Measurements from ENCODE around the gene LCNL1.

The LCNL1 gene

GRCh38 chr9:136941231-136942111 is 41.3 kb upstream of the LCNL1 start:
- Histone ChIP-seq H2AFZ (ENCODE audit: low read depth, low read length) (no peak overlapping the region), H3K79me1 (replicated peaks; ENCODE audit: low read length, poor library complexity, severe bottlenecking) (peaks cover 34% of the 10 kb centered on the region), H4K91ac (ENCODE audit: low read length) (peak overlapping the region; percentile 47), H3K4ac (ENCODE audit: low read depth in 1 of 2, low read length in 2 of 2) (no peak overlapping the region), H3K4me2 (ENCODE audit: low read length, poor library complexity, severe bottlenecking) (no peak overlapping the region), H3K18ac (ENCODE audit: low read depth in 1 of 2, low read length in 2 of 2) (no peak overlapping the region), H3K4me3 (ENCODE audit: insufficient read depth in 1 of 2, low read depth in 1 of 2, low read length in 2 of 2) (no peak overlapping the region), H3K27ac (ENCODE audit: low read length, poor library complexity, severe bottlenecking) (no peak overlapping the region), H3K9me3 (ENCODE audit: control insufficient read depth, low read length) (no peaks in the 10 kb centered on the region), H3K23ac (ENCODE audit: low read length in 2 of 2) (no peak overlapping the region), H3K36me3 (ENCODE audit: control insufficient read depth in 1 of 2, insufficient read depth in 2 of 2, low read depth in 1 of 2, low read length in 2 of 2) (peaks cover 41 to 59% of the 10 kb centered on the region in 2 experiments), H2AK5ac (ENCODE audit: low read length, severe bottlenecking) (no peak overlapping the region), H2BK5ac (ENCODE audit: low read depth, low read length, poor library complexity, severe bottlenecking) (no peak overlapping the region), H2BK120ac (ENCODE audit: low read depth, low read length) (no peak overlapping the region), H2BK12ac (ENCODE audit: low read length in 2 of 2) (no peak overlapping the region), H4K8ac (ENCODE audit: low read length) (peak overlapping the region; percentile 27), H3K4me1 (ENCODE audit: control insufficient read depth, insufficient read depth, low read depth, low read length) (peaks cover 23% of the 10 kb centered on the region), H3K27me3 (ENCODE audit: control insufficient read depth in 1 of 2, insufficient read depth in 1 of 2, low read length in 2 of 2) (no peaks in the 10 kb centered on the region), H3K9ac (ENCODE audit: low read length) (no peak overlapping the region), H3K14ac (ENCODE audit: low read length in 2 of 2) (no peak overlapping the region), H2BK15ac (ENCODE audit: low read depth, poor library complexity, severe bottlenecking) (no peak overlapping the region)
- DNase-seq = no peak
- WGBS = 97% methylated on average over 55 of the region's 55 CpGs

GRCh38 chr9:136942112-136942880 is 40.5 kb upstream of the LCNL1 start:
- WGBS = 97% methylated on average over 60 of the region's 60 CpGs
- H3K9ac ChIP-seq (ENCODE audit: low read length) = no peak overlapping the region
- no peak overlapping the region for H3K18ac ChIP-seq (ENCODE audit: low read depth in 1 of 2, low read length in 2 of 2)
- no peak overlapping the region for H2AK5ac ChIP-seq (ENCODE audit: low read length, severe bottlenecking)
- no peaks in the 10 kb centered on the region for H3K9me3 ChIP-seq (ENCODE audit: control insufficient read depth, low read length)
- no peak overlapping the region for H3K4me2 ChIP-seq (ENCODE audit: low read length, poor library complexity, severe bottlenecking)
- H3K27ac ChIP-seq (ENCODE audit: low read length, poor library complexity, severe bottlenecking) = no peak overlapping the region
- no peak overlapping the region for H2BK15ac ChIP-seq (ENCODE audit: low read depth, poor library complexity, severe bottlenecking)
- peaks cover 32% of the 10 kb centered on the region for H3K79me1 ChIP-seq (replicated peaks; ENCODE audit: low read length, poor library complexity, severe bottlenecking)
- H3K4me3 ChIP-seq (ENCODE audit: insufficient read depth in 1 of 2, low read depth in 1 of 2, low read length in 2 of 2) = peak overlapping the region; percentile 27 to 89
- DNase-seq = no peak
- no peak overlapping the region for H3K4ac ChIP-seq (ENCODE audit: low read depth in 1 of 2, low read length in 2 of 2)
- H3K14ac ChIP-seq (ENCODE audit: low read length in 2 of 2) = no peak overlapping the region
- H3K36me3 ChIP-seq (ENCODE audit: control insufficient read depth in 1 of 2, insufficient read depth in 2 of 2, low read depth in 1 of 2, low read length in 2 of 2) = peaks cover 41 to 58% of the 10 kb centered on the region in 2 experiments
- H3K23ac ChIP-seq (ENCODE audit: low read length in 2 of 2) = no peak overlapping the region
- no peaks in the 10 kb centered on the region for H3K27me3 ChIP-seq (ENCODE audit: control insufficient read depth in 1 of 2, insufficient read depth in 1 of 2, low read length in 2 of 2)
- H2AFZ ChIP-seq (ENCODE audit: low read depth, low read length) = no peak overlapping the region
- peak overlapping the region; percentile 31 for H4K8ac ChIP-seq (ENCODE audit: low read length)
- peak overlapping the region in 1 of 2 experiments; percentile 13 for H2BK12ac ChIP-seq (ENCODE audit: low read length in 2 of 2)
- H4K91ac ChIP-seq (ENCODE audit: low read length) = peak overlapping the region; percentile 47
- H3K4me1 ChIP-seq (ENCODE audit: control insufficient read depth, insufficient read depth, low read depth, low read length) = peaks cover 23% of the 10 kb centered on the region
- H2BK5ac ChIP-seq (ENCODE audit: low read depth, low read length, poor library complexity, severe bottlenecking) = no peak overlapping the region
- H2BK120ac ChIP-seq (ENCODE audit: low read depth, low read length) = no peak overlapping the region

- H3K36me3 ChIP-seq (ENCODE audit: control insufficient read depth in 1 of 2, insufficient read depth in 2 of 2, low read depth in 1 of 2, low read length in 2 of 2) = peaks cover 41 to 53% of the 10 kb centered on the region in 2 experiments
- no peak overlapping the region for H4K91ac ChIP-seq (ENCODE audit: low read length)
- no peak overlapping the region for H2AFZ ChIP-seq (ENCODE audit: low read depth, low read length)
- WGBS = 90% methylated on average over 16 of the region's 16 CpGs
- no peaks in the 10 kb centered on the region for H3K27me3 ChIP-seq (ENCODE audit: control insufficient read depth in 1 of 2, insufficient read depth in 1 of 2, low read length in 2 of 2)
- peaks cover 27% of the 10 kb centered on the region for H3K4me1 ChIP-seq (ENCODE audit: control insufficient read depth, insufficient read depth, low read depth, low read length)
- H3K23ac ChIP-seq (ENCODE audit: low read length in 2 of 2) = no peak overlapping the region
- H3K18ac ChIP-seq (ENCODE audit: low read depth in 1 of 2, low read length in 2 of 2) = no peak overlapping the region
- no peak overlapping the region for H4K8ac ChIP-seq (ENCODE audit: low read length)
- no peak overlapping the region for H3K14ac ChIP-seq (ENCODE audit: low read length in 2 of 2)
- no peak overlapping the region for H3K4ac ChIP-seq (ENCODE audit: low read depth in 1 of 2, low read length in 2 of 2)
- H2BK120ac ChIP-seq (ENCODE audit: low read depth, low read length) = no peak overlapping the region
- H3K79me1 ChIP-seq (replicated peaks; ENCODE audit: low read length, poor library complexity, severe bottlenecking) = peaks cover 26% of the 10 kb centered on the region
- no peak overlapping the region for H3K27ac ChIP-seq (ENCODE audit: low read length, poor library complexity, severe bottlenecking)
- peak overlapping the region; percentile 89 to 90 for H3K4me3 ChIP-seq (ENCODE audit: insufficient read depth in 1 of 2, low read depth in 1 of 2, low read length in 2 of 2)
- H2BK12ac ChIP-seq (ENCODE audit: low read length in 2 of 2) = no peak overlapping the region
- no peaks in the 10 kb centered on the region for H3K9me3 ChIP-seq (ENCODE audit: control insufficient read depth, low read length)
- peak overlapping the region; percentile 92 for H3K9ac ChIP-seq (ENCODE audit: low read length)
- DNase-seq = no peak
- H3K4me2 ChIP-seq (ENCODE audit: low read length, poor library complexity, severe bottlenecking) = peak overlapping the region; percentile 69
- no peak overlapping the region for H2BK5ac ChIP-seq (ENCODE audit: low read depth, low read length, poor library complexity, severe bottlenecking)
- peak overlapping the region; percentile 13 for H2BK15ac ChIP-seq (ENCODE audit: low read depth, poor library complexity, severe bottlenecking)
- H2AK5ac ChIP-seq (ENCODE audit: low read length, severe bottlenecking) = no peak overlapping the region
These were observed 39.9 kb upstream of the LCNL1 start for GRCh38 chr9:136942881-136943230.
